HG02981 (cell line): ENCODE data around the gene DLG2.
"Not testable (repeated sequence)": the region's sequence is repeated elsewhere in the genome, so short reads cannot be mapped to it uniquely, and the experiment has no call there.

Experiments used
- ATAC-seq: cut with Tn5 transposase; IDR thresholded peaks from one replicate; pipeline ENCODE4 v1.9.1; 2021; ENCODE audit warnings: mild to moderate bottlenecking, moderate library complexity; ENCODE audit not compliant: unreplicated experiment

DLG2 gene

DNA sequence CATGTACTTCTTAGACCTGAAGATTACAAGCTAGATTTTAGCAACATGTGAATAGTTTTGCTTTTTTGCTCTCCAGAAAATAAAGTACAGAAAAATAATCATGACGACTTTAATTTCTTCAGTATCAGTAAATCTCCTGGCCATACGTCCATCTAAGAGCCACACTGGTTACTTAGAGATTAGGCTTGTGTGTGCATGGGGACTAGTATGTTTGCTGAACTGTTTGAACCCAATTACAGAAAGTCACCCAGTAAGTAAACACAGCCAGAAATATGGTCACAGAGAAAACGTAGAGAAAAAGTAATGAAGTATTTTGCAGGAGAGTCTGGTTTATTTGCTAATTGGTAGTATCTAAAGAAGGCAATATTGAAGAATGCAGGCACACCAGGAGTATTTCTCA, 1287.3 kb downstream of the DLG2 start:
- no peak for ATAC-seq

GRCh38 chr11:84333221-84333620, 1293.9 kb downstream of the DLG2 start:
- no peak for ATAC-seq

DNA sequence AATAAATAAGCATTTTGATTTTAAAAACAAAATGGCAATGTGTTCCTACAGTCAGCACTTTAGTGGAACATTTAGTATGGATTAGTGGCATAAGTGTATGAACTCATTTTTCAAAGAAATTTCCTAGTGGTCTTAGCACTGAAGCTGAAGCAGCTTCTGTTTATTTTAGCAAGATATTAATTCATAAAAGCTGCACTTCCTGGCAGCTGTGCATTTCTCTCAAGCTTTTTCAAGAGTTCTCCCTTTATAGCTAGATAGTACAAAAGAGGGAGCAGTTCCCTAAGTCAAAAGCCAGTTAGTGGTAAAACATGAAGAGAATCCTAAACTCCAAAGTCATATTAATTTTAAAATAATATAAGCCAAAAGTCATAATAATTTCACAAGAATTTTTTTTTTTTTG, 1304.9 kb downstream of the DLG2 start:
- ATAC-seq = no peak

- no peak for ATAC-seq
Observed at GRCh38 chr11:84319863-84320262, 1307.3 kb downstream of the DLG2 start.

DNA sequence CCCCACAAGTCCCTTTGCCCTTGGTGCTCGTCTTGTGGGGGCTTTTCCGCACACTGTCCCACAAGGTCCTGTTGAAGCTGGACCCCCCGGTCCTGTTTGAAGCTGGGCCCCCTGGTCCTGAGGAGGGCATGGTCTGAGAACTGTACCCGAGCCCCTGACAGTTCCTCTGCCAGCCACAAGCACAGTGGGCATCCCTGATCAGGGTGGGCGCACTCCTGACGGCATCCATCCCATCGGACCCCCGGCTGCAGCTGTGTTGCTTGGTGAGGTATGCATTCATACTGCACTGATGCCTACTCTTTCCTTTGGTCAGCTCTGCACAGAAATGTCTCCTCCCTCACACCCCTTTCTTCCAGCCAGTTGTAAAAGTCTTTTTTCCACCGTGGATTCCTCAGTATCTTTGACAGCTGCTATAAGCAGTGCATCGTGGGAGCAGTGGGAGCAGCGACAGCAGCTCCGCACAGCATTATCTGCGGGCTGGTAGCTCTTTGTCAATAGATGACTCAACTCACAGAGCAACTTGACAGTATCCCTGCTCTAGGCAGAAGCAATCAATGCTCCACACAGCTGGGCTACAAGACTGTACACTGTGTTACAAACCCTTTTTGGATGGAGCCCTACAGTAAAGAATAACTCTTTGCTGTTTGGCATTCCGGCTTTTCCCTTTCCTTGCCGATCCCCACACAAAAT, 1310.1 kb downstream of the DLG2 start:
- no peak for ATAC-seq

DNA sequence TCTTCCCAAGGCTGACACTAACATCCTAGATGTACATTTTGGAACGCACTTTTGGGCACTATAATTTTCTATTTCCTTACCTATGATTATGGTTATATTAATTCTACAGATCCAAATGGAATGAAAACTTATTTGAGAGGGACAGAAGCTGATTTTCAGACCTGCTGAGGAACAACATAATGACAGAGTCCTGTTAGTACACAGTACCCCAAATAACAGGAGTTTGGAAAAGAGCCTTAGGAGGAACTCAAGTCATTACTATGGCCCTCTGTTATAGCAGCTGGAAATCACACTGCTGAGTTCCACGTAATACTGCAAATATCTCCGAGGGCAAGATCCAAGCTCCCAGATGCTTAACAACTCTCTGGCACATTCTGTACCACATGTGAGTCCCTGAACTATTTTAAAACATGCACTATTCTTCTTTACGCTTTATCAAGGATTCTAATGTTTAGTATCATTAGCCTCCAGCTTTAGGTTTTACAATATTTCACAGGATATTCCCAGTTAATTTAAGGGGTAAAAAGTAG, 1313.2 kb downstream of the DLG2 start:
- ATAC-seq = no peak

- ATAC-seq = no peak
Observed at GRCh38 chr11:84310268-84310667, 1316.9 kb downstream of the DLG2 start.

GRCh38 chr11:84308491-84308890, 1318.7 kb downstream of the DLG2 start:
- not testable (repeated sequence) for ATAC-seq

DNA sequence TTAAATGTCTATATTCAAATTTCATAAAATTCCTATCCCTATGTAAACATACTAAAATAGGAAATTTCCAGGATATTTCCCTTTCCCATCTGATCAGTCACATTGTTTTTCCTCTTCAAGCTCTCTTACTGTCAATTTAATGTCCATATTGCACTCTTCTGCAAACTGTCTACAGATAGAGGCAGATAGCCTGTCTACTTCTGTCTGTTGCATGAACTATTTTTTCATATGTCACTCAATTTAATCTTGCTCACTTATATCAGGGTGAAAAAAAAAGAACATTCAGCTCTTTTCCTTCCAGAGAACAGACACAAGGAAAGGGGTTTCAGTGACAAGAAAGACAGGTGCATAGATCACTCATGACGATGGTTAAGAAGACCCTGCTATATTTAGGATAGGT, 1327.1 kb downstream of the DLG2 start:
- no peak for ATAC-seq

GRCh38 chr11:84297570-84297969, 1329.6 kb downstream of the DLG2 start:
- ATAC-seq = no peak

DNA sequence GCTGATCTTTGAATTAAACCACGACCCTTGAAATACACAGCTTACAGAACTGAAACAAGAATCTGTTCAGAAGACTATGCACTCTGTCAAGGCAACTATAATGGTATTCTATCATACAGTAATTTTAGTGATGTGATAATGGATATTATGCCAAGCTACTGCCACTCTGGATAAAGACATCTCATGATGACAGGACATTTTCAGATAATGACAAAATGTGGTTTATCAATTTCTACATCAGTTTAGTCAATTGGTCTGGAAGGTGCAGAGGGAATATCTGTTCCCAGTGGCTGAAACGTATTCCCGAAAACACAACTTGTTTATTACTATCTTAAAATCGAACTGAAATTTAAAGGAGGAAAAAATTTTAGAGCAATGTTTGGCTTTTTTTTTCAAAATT, 1331.3 kb downstream of the DLG2 start:
- no peak for ATAC-seq

DNA sequence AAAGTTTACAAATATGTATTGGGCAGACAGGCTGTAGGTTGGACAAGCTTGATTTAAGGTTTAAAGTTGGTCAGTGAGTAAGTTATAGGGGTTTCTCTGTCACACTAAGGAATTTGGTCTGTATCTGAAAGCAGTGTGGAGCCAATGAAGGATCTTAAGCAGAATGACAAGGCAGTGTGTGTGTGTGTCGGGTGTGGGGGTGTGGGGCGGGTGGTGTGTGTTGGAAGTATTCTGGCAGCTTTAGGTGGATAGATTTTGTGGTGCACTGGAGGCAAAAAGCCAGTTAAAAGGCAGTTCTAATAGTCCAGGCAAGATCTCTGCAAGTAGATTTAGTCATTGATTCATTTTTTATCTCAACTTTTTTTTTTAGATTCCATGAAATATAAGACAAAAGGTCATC, 1334.2 kb downstream of the DLG2 start:
- no peak for ATAC-seq

- ATAC-seq = no peak
Observed at GRCh38 chr11:84292006-84292405, 1335.1 kb downstream of the DLG2 start.

GRCh38 chr11:84290647-84291046, 1336.5 kb downstream of the DLG2 start:
- no peak for ATAC-seq

GRCh38 chr11:84289381-84289906, 1337.7 kb downstream of the DLG2 start:
- ATAC-seq = peak; percentile 97

DNA sequence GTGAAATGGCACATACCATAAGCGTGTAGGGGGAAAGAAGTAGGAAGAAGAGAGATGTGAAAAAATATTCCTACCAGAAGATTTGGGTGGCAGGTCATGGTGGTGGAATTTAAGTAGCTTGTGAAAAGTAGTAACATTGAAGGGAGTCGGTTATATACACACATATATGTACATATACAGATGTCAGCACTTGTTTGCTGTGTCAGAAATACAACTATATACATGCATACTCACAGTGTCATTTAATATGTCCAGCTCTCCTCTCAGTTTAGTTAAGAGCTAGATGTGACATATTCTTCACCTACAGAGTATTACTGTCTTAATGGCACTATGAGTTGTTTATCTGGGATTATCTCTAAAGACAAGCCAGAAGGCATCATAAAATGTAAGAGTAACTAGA, 1353.6 kb downstream of the DLG2 start:
- no peak for ATAC-seq

- ATAC-seq = no peak
Observed at GRCh38 chr11:84270466-84270865, 1356.7 kb downstream of the DLG2 start.

DNA sequence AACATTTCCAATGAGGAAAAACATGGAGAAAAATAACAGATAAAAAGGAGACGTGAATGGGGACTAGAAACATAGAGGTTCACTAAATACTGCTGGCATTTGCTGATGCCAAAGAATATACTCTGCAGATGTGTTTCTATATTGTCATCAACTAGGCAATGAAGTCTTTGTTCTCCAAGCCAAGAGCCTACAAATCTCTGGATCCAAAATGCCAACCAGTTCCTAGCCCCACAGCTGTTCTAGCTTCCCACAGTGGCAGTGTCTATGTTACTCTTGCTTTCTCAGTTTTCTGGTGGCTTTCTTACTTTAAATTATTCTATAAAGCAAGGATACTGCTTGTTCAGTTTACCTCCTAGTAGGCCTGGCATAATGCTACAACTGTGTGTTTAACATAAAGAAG, 1363.1 kb downstream of the DLG2 start:
- ATAC-seq = no peak

GRCh38 chr11:84261707-84262106, 1365.4 kb downstream of the DLG2 start:
- ATAC-seq = no peak

DNA sequence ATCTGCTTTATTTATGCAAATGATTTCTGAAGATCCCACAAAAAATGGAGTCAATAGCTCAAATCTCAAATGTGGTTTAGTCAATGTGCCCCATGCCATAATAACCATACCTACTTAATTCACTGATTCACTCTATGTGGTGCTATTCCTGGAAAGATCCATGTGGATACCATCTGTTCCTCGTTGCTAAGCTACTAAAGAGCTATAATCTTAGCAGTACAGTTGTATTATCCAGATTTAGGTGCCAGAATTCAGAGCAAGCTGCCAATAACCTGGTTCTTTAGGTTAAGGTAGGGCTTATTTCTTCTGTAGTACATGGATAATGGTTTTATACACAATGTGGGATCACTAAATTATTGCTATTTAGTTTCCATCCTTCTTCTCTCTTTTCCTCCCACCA, 1366.3 kb downstream of the DLG2 start:
- ATAC-seq = no peak

- ATAC-seq = no peak
Observed at GRCh38 chr11:84256618-84257017, 1370.5 kb downstream of the DLG2 start.

DNA sequence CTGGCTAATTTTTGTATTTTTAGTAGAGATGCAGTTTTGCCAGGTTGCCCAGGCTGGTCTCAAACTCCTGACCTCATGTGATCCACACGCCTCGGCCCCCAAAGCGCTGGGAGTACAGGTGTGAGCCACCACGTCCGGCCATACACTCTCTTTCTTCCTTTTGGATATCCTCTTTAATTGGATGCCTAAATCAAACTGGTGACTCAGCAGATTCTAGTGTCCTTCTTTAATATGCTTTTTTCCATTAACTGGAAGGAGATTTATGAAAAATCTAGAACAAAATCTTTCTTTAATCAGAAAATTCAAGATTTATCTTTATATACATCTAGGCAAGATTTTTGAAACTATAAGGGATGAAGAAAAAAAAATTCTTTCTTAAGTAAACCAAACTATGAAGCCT, 1371.7 kb downstream of the DLG2 start:
- ATAC-seq = no peak
